Measurements from ENCODE around the gene RFC3.

The RFC3 gene

DNA sequence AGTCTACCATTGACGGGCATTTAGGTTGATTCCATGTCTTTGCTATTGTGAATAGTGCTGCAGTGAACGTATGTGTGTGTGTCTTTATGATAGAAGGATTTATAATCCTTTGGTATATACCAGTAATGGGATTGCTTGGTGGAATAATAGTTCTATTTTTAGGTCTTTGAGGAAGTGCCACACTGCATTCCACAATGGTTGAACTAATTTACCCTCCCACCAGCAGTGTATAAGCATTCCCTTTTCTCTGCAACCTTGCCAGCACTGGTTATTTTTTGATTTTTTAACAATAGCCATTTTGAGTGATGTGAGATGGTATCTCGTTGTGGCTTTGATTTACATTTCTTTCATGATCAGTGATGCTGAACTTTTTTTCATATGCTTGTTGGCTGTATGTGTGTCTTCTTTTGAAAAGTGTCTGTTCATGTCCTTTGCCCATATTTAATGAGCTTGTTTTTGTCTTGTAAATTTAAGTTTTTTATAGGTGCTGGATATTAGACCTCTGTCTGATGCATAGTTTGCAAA is 37.5 kb downstream of the RFC3 start (continued):
- no peak for TF ChIP-seq ZNF146 (tag by site-specific recombination; IDR thresholded peaks at IDR 0.05)
- no peak for TF ChIP-seq ZNF19 (tag by site-specific recombination; IDR thresholded peaks at IDR 0.05; ENCODE audit: low read depth)
- TF ChIP-seq ZBTB20 (tag by site-specific recombination; IDR thresholded peaks at IDR 0.05) = no peak
- no peak for TF ChIP-seq SP2 (tag by site-specific recombination; IDR thresholded peaks at IDR 0.05)

DNA sequence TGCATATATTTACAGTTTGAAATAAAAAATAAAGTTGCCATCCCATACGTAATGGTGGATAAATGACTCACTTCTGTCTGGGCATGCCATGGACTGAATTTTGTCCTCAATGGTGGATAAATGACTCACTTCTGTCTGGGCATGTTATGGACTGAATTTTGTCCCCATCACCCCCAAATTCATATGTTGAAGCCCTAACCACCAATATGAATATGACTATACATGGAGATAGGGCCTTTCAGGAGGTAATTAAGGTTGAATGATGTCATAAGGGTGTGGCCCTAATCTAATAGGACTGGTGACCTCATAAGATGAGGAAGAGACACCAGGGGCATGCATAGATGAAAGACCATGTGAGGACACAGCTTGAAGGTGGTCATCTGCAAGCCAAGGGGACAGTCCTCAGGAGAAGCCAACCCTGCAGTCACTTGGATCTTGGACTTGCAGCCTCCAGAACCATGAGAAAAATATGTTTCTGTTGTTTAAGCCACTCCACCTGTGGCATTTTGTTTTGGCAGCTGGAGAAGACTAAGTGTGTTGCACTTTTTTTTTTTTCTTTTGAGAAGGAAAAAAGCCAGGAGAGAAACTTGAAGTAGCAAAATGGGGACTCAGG is 41.8 kb downstream of the RFC3 start:
- no peak overlapping the region for H3K27ac ChIP-seq (ENCODE audit: extremely low read depth, low read depth, low read length)
- no peaks in the 10 kb centered on the region for H3K9me3 ChIP-seq (ENCODE audit: control insufficient read depth, insufficient read depth, low read depth, low read length)
- TF ChIP-seq, protein P1, sequence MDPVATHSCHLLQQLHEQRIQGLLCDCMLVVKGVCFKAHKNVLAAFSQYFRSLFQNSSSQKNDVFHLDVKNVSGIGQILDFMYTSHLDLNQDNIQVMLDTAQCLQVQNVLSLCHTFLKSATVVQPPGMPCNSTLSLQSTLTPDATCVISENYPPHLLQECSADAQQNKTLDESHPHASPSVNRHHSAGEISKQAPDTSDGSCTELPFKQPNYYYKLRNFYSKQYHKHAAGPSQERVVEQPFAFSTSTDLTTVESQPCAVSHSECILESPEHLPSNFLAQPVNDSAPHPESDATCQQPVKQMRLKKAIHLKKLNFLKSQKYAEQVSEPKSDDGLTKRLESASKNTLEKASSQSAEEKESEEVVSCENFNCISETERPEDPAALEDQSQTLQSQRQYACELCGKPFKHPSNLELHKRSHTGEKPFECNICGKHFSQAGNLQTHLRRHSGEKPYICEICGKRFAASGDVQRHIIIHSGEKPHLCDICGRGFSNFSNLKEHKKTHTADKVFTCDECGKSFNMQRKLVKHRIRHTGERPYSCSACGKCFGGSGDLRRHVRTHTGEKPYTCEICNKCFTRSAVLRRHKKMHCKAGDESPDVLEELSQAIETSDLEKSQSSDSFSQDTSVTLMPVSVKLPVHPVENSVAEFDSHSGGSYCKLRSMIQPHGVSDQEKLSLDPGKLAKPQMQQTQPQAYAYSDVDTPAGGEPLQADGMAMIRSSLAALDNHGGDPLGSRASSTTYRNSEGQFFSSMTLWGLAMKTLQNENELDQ (tag by site-specific recombination; IDR thresholded peaks at IDR 0.05; ENCODE audit: low read depth) = no peak
- peak; percentile 80 for TF ChIP-seq SCRT2 (tag by site-specific recombination; IDR thresholded peaks at IDR 0.05)
- no peak for TF ChIP-seq OVOL3 (tag by site-specific recombination; IDR thresholded peaks at IDR 0.05)
- TF ChIP-seq ZFP37 (tag by site-specific recombination; IDR thresholded peaks at IDR 0.05) = 0 out of 2 replicates have a peak, but pooled peaks have one; percentile 26
- peak; percentile 46; the same call in 1 of the 2 replicates for TF ChIP-seq KLF1 (tag by site-specific recombination; IDR thresholded peaks at IDR 0.05)
- TF ChIP-seq, protein P2, sequence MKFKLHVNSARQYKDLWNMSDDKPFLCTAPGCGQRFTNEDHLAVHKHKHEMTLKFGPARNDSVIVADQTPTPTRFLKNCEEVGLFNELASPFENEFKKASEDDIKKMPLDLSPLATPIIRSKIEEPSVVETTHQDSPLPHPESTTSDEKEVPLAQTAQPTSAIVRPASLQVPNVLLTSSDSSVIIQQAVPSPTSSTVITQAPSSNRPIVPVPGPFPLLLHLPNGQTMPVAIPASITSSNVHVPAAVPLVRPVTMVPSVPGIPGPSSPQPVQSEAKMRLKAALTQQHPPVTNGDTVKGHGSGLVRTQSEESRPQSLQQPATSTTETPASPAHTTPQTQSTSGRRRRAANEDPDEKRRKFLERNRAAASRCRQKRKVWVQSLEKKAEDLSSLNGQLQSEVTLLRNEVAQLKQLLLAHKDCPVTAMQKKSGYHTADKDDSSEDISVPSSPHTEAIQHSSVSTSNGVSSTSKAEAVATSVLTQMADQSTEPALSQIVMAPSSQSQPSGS (tag by site-specific recombination; IDR thresholded peaks at IDR 0.05; ENCODE audit: low read depth) = peak; percentile 84
- no peak for TF ChIP-seq SALL2 (tag by site-specific recombination; IDR thresholded peaks at IDR 0.05; ENCODE audit: borderline replicate concordance)
- TF ChIP-seq, protein P3, sequence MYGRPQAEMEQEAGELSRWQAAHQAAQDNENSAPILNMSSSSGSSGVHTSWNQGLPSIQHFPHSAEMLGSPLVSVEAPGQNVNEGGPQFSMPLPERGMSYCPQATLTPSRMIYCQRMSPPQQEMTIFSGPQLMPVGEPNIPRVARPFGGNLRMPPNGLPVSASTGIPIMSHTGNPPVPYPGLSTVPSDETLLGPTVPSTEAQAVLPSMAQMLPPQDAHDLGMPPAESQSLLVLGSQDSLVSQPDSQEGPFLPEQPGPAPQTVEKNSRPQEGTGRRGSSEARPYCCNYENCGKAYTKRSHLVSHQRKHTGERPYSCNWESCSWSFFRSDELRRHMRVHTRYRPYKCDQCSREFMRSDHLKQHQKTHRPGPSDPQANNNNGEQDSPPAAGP (tag by site-specific recombination; IDR thresholded peaks at IDR 0.05) = peak; percentile 69
- TF ChIP-seq ZNF549 (tag by site-specific recombination; IDR thresholded peaks at IDR 0.05) = no peak
- peak; percentile 59; the same call in 1 of the 2 replicates for TF ChIP-seq ZNF548 (tag by site-specific recombination; IDR thresholded peaks at IDR 0.05)
- TF ChIP-seq ZNF335 (tag by site-specific recombination; conservative IDR thresholded peaks at IDR 0.05) = 0 out of 2 replicates have a peak, but pooled peaks have one; percentile 19
- TF ChIP-seq ZBTB21 (tag by site-specific recombination; IDR thresholded peaks at IDR 0.05) = peak; percentile 86
- no peak for TF ChIP-seq ZNF610 (tag by site-specific recombination; IDR thresholded peaks at IDR 0.05; ENCODE audit: borderline replicate concordance)
- TF ChIP-seq, protein P4, sequence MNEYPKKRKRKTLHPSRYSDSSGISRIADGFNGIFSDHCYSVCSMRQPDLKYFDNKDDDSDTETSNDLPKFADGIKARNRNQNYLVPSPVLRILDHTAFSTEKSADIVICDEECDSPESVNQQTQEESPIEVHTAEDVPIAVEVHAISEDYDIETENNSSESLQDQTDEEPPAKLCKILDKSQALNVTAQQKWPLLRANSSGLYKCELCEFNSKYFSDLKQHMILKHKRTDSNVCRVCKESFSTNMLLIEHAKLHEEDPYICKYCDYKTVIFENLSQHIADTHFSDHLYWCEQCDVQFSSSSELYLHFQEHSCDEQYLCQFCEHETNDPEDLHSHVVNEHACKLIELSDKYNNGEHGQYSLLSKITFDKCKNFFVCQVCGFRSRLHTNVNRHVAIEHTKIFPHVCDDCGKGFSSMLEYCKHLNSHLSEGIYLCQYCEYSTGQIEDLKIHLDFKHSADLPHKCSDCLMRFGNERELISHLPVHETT (tag by site-specific recombination; IDR thresholded peaks at IDR 0.05) = no peak
- peak; percentile 89 for TF ChIP-seq ZNF629 (tag by site-specific recombination; IDR thresholded peaks at IDR 0.05)

More for the DNA sequence above, 41.8 kb downstream of the RFC3 start:
- Histone ChIP-seq H3K4me1 (ENCODE audit: control insufficient read depth, insufficient read depth, low read length) (no peaks in the 10 kb centered on the region), H3K4me3 (ENCODE audit: low read depth, low read length) (no peak overlapping the region), H3K36me3 (ENCODE audit: control insufficient read depth in 2 of 2, insufficient read depth in 1 of 2, low read length in 2 of 2) (no peaks in the 10 kb centered on the region)
- POLR2A ChIA-PET = no interaction called here
- CTCF ChIA-PET = no interaction called here

All from HEK293 (cell line).